ENCODE measurements around the gene KIF21B. TPM values are rescaled to one million over a fixed set of nuclear protein-coding genes. Genes with fewer than 3 reads are reported as not detected.

KIF21B gene
- total and polyA plus RNA-seq, 2 of the 8 experiments (the other 6 are each of a cell fraction or from before 2014, with no cell fraction given), result 10.8 to 26.5 TPM

GRCh38 chr1:201020721-201021629 lies 2.5 kb downstream of the KIF21B start (continued):
- TF ChIP-seq SIN3A (conservative IDR thresholded peaks at IDR 0.05 in 1 of 2, IDR thresholded peaks at IDR 0.05 in 1 of 2; ENCODE audit: low read depth in 1 of 2, low read length in 2 of 2), result no peak
- no peak for TF ChIP-seq JUN (IDR thresholded peaks at IDR 0.05; ENCODE audit: low read depth, low read length)
- TF ChIP-seq NRF1 (IDR thresholded peaks at IDR 0.05; ENCODE audit: low read depth, low read length), result no peak
- TF ChIP-seq BCL11A (IDR thresholded peaks at IDR 0.05; ENCODE audit: low read depth in 2 of 2, low read length in 2 of 2), result no peak
- no peak for TF ChIP-seq FOSL1 (IDR thresholded peaks at IDR 0.05; ENCODE audit: insufficient read depth, low read depth, low read length)
- TF ChIP-seq BACH1 (IDR thresholded peaks at IDR 0.05; ENCODE audit: low read length), result no peak
- TF ChIP-seq KDM1A (IDR thresholded peaks at IDR 0.05; ENCODE audit: borderline replicate concordance, low read length), result peak; percentile 35; the same call in 1 of the 2 replicates
- TF ChIP-seq SP1 (IDR thresholded peaks at IDR 0.05; ENCODE audit: low read depth, low read length), result no peak
- peak in 1 of 2 experiments; percentile 13; a peak in 1 of 4 replicates for TF ChIP-seq RAD21 (IDR thresholded peaks at IDR 0.05 in 1 of 2, conservative IDR thresholded peaks at IDR 0.05 in 1 of 2; ENCODE audit: low read depth in 2 of 2, low read length in 2 of 2)
- TF ChIP-seq RBBP5 (IDR thresholded peaks at IDR 0.05; ENCODE audit: borderline replicate concordance, low read depth, low read length), result no peak
